ENCODE results near the gene PRPSAP1. TPM values are rescaled to one million over a fixed set of nuclear protein-coding genes. Genes with fewer than 3 reads are reported as not detected.

The PRPSAP1 gene
- total and polyA plus RNA-seq, 2 of the 8 experiments (the other 6 are each of a cell fraction or from before 2014, with no cell fraction given) = 32.0 to 54.2 TPM

DNA sequence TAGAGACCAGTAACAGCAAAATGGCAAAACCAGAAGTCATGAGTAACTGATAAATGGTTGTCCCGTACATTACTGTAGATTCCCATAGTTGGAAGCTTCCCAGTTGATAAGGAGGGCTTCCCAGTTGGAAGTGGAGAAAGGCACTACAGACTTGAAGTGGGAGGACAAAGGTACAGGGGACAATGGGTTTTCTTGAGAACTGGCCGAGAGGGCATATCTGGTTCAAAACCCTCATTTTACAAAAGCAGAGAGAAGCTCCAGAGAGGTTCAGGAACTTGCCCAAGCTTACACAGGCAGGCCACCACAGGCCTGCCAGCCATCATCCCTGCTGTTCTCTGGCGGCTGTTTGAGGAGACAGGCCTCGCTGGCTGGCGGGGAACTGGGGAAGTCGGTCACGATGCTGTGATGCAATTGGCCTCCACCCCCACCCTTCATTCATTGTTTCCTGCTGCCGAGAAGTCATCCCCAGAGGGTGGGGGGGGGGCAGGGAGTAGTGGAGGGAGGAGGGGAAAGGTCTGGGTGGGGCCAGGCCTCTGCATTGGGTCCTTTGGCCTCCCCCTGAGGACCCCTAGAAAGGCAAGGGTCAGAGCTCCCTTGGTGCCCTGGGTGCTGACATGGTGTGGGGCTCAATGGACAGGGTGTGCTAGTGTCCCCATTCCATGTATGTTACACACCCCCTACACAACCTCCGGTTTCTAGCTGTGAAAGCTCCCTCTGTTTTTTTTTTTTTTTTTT is 85.5 kb downstream of the PRPSAP1 start:
- peak overlapping the region in 1 of 2 experiments; percentile 25; a peak in 1 of 4 replicates for H3K4me2 ChIP-seq (ENCODE audit: insufficient read depth in 1 of 2, low read depth in 2 of 2, low read length in 2 of 2)

More for the DNA sequence above, 85.5 kb downstream of the PRPSAP1 start:
- Histone ChIP-seq H3K18ac (ENCODE audit: extremely low read depth, low read length) (no peak overlapping the region; the same call in 1 of the 2 replicates), H3K27me3 (replicated peaks in 1 of 4; ENCODE audit: control insufficient read depth in 3 of 4, extremely low read depth in 1 of 4, insufficient read depth in 3 of 4, low read length in 3 of 4) (no peaks in the 10 kb centered on the region), H3K4me1 (replicated peaks in 1 of 4; ENCODE audit: control insufficient read depth in 3 of 4, insufficient read depth in 4 of 4, low read length in 3 of 4) (peaks cover 5 to 27% (median 19%) of the 10 kb centered on the region in 4 experiments), H3K9me3 (ENCODE audit: insufficient read depth in 2 of 2, low read depth in 1 of 2, low read length in 1 of 2) (no peaks in the 10 kb centered on the region), H3K4me3 (ENCODE audit: extremely low read depth in 1 of 4, insufficient read depth in 2 of 4, low read depth in 3 of 4, low read length in 4 of 4) (no peak overlapping the region), H3K23ac (ENCODE audit: insufficient read length) (no peak overlapping the region), H2BK20ac (ENCODE audit: low read length) (no peak overlapping the region), H2AK5ac (ENCODE audit: low read depth, low read length) (no peak overlapping the region), H2BK5ac (ENCODE audit: low read depth, low read length) (peak overlapping the region; percentile 44; the same call in 1 of the 2 replicates), H3K27ac (ENCODE audit: low read depth, low read length) (no peak overlapping the region; the same call in 1 of the 2 replicates), H4K20me1 (replicated peaks in 1 of 2; ENCODE audit: control insufficient read depth in 1 of 2, insufficient read depth in 2 of 2, low read length in 2 of 2) (no peaks in the 10 kb centered on the region), H3K23me2 (ENCODE audit: low read depth, low read length) (no peaks in the 10 kb centered on the region), H2BK12ac (ENCODE audit: low read depth, low read length) (no peak overlapping the region), H2BK120ac (replicated peaks; ENCODE audit: low read depth, low read length) (no peak overlapping the region), H2BK15ac (ENCODE audit: low read length) (no peak overlapping the region), H4K8ac (ENCODE audit: extremely low read depth, insufficient read depth, low read length) (peak overlapping the region; percentile 9; the same call in 1 of the 2 replicates), H3K56ac (replicated peaks; ENCODE audit: insufficient read length, low read depth, low read length) (no peak overlapping the region), H3K79me2 (ENCODE audit: control insufficient read depth in 1 of 2, insufficient read depth in 2 of 2, low read length in 2 of 2) (peaks cover 3 to 24% of the 10 kb centered on the region in 2 experiments; a peak in 3 of 4 replicates), H3K79me1 (ENCODE audit: low read depth, low read length) (peaks cover 2% of the 10 kb centered on the region; the same call in 1 of the 2 replicates), H4K5ac (ENCODE audit: insufficient read length, low read depth, low read length) (no peak overlapping the region), H3K4ac (replicated peaks; ENCODE audit: insufficient read length, low read depth, low read length) (no peak overlapping the region), H2AFZ (ENCODE audit: low read length) (no peak overlapping the region), H3K36me3 (ENCODE audit: control insufficient read depth in 2 of 4, insufficient read depth in 4 of 4, low read length in 3 of 4) (no peaks in the 10 kb centered on the region), H3K14ac (ENCODE audit: insufficient read length) (no peak overlapping the region), H4K91ac (replicated peaks; ENCODE audit: insufficient read length, low read length) (no peak overlapping the region), H3K9ac (replicated peaks in 1 of 4; ENCODE audit: extremely low read depth in 1 of 4, low read depth in 3 of 4, low read length in 3 of 4) (no peak overlapping the region; a peak in 1 of 7 replicates)
- TF ChIP-seq SIRT6 (IDR thresholded peaks at IDR 0.05; ENCODE audit: low read length) (no peak), POLR2AphosphoS5 (IDR thresholded peaks at IDR 0.05; ENCODE audit: low read depth, low read length) (0 out of 2 replicates have a peak, but pooled peaks have one; percentile 33)
- TF ChIP-seq, protein P1, sequence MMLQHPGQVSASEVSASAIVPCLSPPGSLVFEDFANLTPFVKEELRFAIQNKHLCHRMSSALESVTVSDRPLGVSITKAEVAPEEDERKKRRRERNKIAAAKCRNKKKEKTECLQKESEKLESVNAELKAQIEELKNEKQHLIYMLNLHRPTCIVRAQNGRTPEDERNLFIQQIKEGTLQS (IDR thresholded peaks at IDR 0.05; ENCODE audit: insufficient read depth, low read depth, low read length) = 0 out of 2 replicates have a peak, but pooled peaks have one; percentile 6
- ChIA-PET CTCF (ENCODE audit: partially characterized antibody) (interaction anchor here (0.6 to 6.2 kb wide), 8 partner anchors 10 to 162 kb away, joined by 3 to 63 read pairs (median 4); no protein-coding TSS in a partner anchor), POLR2A (ENCODE audit: partially characterized antibody) (interaction anchor here (0.5 to 1.9 kb wide), 11 partner anchors 9 to 397 kb away, joined by 3 to 10 read pairs (median 4); partner anchors contain the start of gene RNF157)
- no peak for DNase-seq (ENCODE audit: low read depth in 1 of 2, low spot score in 2 of 2)
- FAIRE-seq = no peak
- 74% methylated on average over 8 of the region's 9 CpGs; no CpG with 5 or more reads in 1 of the 2 experiments for WGBS, 2 experiments (ENCODE audit: extremely low coverage in 1 of 2, insufficient coverage in 1 of 2, insufficient read length in 1 of 2, insufficient replicate concordance in 2 of 2, low coverage in 1 of 2, low lambda C conversion rate in 2 of 2, missing lambda C conversion rate in 1 of 2)
